Sigmoid colon (tissue), 4 donors: ENCODE data around the gene BTBD9.

Source experiments
- EP300 ChIP-seq, 4 donors: sonication (generic); formaldehyde crosslinking; IDR thresholded peaks; one replicate each; pipeline ENCODE4 v1.6.1; 2017; ENCODE audit warnings: antibody characterized with exemption in 4 of 4
- POLR2A ChIP-seq, 2 donors: fragments of 450-650 bp; IDR thresholded peaks; one replicate each; pipeline ENCODE4 v1.6.1; 2016; ENCODE audit warnings: antibody characterized with exemption in 2 of 2, mild to moderate bottlenecking in 2 of 2, moderate library complexity in 2 of 2
- POLR2AphosphoS5 ChIP-seq, 4 donors: sonication (generic); formaldehyde crosslinking; IDR thresholded peaks; one replicate each; pipeline ENCODE4 v1.6.1; 2017; ENCODE audit warnings: antibody characterized with exemption in 4 of 4
- TF ChIP-seq, protein P1 (sequence below), 4 experiments: fragments of 450-650 bp in 3 of 4; fragments of 200-600 bp in 1 of 4; IDR thresholded peaks; one replicate each; pipeline ENCODE4 v1.5.1; 2016 to 2019; ENCODE audit warnings: antibody characterized with exemption in 4 of 4, mild to moderate bottlenecking in 3 of 4, moderate library complexity in 2 of 4

DNA sequence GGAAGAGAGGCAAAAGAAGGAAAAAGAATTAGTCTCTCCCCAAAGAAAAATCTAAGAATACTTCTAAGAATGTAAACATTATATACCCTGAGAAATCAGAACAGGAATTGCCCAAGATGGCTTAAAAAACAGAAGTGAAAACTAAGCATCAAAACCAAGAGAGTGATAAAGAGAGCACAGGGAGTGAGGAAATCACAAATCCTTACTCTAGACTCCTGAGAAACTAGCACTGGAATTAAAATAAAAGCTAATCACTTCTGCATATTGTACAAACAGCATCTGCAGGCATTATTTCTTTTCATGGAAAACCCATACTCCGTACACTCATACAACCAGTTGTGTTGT lies 285.7 kb downstream of the BTBD9 start:
- TF ChIP-seq POLR2A (IDR thresholded peaks at IDR 0.05) (no peak), POLR2AphosphoS5 (IDR thresholded peaks at IDR 0.05) (no peak), EP300 (IDR thresholded peaks at IDR 0.05) (no peak)
- TF ChIP-seq, protein P1, sequence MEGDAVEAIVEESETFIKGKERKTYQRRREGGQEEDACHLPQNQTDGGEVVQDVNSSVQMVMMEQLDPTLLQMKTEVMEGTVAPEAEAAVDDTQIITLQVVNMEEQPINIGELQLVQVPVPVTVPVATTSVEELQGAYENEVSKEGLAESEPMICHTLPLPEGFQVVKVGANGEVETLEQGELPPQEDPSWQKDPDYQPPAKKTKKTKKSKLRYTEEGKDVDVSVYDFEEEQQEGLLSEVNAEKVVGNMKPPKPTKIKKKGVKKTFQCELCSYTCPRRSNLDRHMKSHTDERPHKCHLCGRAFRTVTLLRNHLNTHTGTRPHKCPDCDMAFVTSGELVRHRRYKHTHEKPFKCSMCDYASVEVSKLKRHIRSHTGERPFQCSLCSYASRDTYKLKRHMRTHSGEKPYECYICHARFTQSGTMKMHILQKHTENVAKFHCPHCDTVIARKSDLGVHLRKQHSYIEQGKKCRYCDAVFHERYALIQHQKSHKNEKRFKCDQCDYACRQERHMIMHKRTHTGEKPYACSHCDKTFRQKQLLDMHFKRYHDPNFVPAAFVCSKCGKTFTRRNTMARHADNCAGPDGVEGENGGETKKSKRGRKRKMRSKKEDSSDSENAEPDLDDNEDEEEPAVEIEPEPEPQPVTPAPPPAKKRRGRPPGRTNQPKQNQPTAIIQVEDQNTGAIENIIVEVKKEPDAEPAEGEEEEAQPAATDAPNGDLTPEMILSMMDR (IDR thresholded peaks at IDR 0.05), result no peak
